HUDEP-2 (cell line): ENCODE data around the gene TUT4.

Experiments used
- DNase-seq, 76 experiments: peaks; one replicate each; lab custom pipeline; 2025; ENCODE audit not compliant: unreplicated experiment in 76 of 76; lab: John Stamatoyannopoulos, UW

TUT4 gene

DNA sequence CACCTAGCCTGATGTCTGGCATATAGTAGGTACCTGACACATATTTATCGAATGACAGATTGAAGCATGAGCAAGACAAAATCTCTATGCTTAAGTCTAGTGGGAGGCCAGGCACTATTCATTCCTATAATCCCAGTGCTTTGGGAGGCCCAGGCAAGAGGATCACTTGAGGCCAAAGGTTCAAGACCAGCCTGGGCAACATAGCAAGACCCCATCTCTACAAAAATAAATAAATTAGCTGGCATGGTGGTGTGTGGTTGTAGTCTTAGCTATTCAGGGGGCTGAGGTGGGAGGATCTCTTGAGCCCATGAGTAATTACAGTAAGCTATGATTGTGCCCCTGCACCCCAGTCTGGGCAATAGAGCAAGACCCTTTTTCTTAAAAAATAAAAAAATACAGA, 23.2 kb upstream of the TUT4 start:
- no peak for DNase-seq

DNA sequence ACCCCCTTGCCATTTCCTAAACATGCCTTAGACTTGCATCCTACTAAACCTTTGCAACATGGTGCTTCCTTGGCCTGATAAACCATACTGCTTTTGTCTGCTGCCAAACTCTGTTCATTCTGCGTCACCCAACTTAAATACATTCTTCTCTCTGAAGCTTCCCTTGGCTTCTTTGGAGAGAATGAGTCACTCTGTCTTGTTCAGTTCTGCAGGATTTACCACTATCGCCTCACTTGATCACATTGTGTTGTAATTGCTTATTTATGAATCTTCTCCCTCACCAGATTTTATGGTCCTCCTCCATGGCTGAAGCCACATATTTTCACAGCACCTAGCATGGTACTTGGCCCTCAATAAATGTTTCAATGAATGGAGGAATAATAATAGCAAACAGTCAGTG, 21.7 kb upstream of the TUT4 start:
- DNase-seq, result peak in 5 of 76 experiments; percentile 1 to 19 (median 3)

GRCh38 chr1:52572387-52572786, 19.5 kb upstream of the TUT4 start:
- no peak for DNase-seq

- DNase-seq, result peak in 1 of 76 experiments; percentile 4
Measured at GRCh38 chr1:52571783-52572182, 18.9 kb upstream of the TUT4 start.

DNA sequence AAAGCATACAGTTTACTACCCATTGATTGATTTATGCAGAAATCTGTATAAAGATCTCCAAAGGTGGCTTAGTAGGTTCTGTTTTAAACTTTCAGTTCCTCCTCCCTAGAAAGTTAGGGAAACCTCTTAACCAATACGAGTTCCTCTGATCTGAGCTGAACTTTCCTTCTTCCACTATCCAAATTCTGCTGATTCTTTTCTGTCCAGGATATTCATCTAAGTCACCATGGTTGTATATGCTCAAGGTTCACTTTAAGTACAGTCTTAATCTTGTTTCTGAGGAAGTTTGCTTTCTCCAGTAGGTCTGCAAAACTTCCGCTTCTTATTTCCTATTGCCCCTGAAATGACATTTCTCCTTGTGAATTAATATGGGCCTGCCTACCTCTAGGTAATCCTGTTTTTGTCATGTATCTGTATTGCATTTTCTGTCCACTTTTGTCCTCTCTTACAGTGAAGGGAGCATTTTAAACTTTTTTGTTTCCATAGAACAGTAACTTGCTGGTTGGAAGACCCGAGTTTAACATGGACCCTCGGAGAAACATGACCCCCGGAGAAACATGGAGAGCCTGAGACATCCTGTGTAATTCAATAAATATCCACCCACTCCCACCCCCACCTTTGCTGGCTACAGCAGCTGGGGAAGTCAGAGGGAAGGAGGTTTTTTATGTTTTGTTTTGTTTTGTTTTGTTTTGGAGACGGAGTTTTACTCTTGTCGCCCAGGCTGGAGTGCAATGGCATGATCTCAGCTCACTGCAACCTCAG, 16.7 kb upstream of the TUT4 start:
- no peak for DNase-seq

DNA sequence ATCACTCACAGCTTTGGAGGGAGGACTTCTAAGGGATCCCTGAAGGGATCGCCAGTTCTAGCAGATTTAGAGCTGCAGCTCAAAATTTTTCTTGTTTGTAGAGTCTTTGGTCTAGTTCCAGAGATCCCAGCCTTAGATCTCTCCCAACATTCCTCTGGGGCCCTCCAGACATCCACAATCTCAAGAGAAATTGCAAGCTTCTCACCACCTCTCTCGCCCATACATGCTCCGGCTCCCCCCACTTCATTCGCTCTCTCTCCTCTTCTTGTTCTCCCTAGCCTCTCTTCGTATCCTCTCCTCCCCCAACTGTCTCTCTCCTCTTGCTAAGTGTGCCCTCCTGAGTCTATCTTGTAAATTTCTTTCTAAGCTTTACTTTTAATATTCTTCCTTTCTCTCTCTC, 15.1 kb upstream of the TUT4 start:
- DNase-seq, result no peak

DNA sequence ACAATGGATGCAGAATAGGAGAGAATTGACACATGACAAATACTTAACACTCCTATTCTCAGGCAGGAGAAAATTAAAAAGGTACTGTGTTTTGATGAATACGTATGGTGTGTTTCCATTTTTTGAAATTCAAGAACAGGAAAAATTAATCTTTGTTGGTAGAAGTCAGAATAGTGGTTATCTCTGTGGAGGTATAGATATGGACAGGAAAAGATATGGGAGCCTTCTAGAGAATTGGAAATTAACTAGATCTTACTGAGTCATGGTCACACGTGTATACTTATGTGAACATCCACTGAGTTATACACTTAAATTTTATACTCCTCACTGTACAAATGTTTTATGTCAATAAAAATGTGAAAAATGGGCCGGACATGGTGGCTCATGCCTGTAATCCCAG, 9.9 kb upstream of the TUT4 start:
- DNase-seq, result no peak

DNA sequence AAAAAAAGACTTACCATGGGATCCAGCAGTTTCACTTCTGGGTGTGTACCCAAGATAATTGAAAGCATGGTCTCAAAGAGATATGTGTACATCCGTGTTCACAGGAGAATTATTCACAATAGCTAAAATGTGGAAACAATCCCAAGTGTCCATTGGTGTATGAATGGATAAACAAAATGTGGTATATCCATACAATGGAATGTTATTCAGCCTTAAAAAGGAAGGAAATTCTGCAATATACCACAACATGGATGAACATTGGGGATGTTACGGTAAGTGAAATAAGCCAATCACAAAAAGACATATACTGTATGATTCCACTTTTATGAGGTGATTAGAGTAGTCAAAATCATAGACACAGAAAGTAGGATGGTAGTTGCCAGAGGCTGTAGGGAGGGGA, 7.0 kb upstream of the TUT4 start:
- no peak for DNase-seq

- DNase-seq, result no peak
Measured at GRCh38 chr1:52558941-52559340, 6.0 kb upstream of the TUT4 start.

DNA sequence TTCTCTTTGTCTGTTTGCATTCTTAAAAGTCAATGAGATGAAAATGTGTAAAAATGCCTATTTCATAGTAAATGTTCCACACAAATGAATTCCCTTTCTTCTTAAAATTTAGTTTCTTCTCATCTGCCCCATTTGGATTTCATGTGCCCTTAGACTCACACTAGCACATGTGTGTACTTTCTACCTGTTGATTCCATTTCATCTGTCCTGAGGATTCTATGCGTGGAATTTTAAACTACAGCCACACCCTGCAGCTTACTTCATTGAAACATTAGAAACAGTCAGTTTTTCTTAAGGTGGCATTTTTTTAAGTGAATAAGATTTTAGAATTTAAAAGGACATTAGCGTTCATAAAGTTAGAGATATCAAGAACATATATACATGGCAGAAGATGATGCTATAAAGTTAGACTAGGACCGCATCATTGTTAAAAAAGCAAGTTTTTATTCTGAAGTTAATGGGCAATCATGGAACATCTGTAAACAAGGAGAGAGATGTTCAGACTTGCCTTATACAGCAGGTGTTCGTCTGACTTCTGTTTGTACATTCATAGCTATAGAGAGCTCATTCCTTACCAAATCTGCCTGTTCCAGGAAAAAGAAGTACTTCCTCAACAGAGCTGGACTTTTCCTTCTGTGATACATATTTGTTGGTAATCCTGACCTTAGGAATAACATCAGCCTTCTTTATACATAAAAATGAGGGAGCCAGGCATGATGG, 3.9 kb upstream of the TUT4 start:
- DNase-seq, result no peak

DNA sequence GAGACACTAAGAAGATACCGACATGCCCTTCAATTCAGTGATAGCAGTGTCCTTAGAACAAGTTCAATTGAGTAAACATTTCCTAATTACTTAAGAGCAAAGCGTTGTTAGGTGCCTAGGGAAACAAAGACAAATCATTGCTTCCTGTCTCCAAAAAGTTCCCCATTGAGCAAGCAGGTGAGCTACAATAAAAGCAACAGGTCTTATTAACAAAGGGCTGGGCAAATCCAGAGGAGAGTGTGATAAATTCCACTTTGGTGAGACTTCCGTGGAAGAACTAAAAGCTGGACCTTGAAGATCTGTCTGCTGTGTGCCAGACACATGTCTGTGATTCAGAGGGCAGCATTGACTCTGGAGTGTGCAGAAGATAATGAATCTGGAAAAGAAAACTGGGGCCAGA, 1.9 kb upstream of the TUT4 start:
- DNase-seq, result no peak

- DNase-seq, result no peak
Measured at GRCh38 chr1:52554267-52554640, 1.4 kb upstream of the TUT4 start.

DNA sequence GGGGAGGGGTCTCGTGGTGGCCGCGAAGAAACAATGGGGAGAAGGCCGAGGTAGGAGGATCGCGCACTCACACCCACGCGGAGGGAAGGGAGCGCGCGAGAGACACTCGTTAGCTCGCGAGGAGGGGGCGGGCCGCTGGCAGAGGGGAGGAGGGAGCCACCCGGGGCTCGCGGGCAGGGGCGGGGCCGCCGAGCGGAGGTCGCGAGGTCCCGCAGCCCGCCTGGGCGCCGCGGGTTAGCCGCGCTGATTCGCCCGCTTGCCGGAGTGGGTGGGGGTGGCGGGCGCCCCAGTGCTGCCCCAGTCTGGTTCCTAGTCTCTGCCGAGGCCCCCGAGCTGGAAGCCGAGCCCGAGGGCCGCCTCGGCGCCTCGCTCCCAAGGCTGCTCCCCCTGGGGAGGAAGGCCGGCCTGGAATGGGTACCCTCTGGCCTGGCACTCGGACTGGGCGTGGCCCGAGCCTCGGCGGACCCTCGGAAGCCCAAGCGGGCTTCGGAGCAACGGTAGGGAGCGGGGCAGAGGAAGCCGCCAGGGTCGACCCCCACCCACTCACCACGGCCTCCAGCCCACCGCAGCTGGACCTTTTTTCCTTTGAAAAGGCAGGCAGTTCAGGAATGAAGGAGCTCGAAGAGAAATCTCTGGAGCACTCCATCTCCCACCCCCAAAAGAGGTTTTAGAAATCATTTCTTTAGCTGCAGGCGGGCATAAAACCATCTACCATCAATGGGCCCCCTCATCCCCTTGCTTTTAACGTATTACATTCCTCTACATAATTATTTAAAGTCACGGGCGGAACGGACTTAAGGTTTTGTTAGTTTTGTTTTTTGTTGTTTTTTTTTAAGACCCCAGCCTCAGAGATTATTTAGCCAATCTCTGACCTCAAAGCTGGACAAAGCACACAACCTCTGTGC, 722 bp upstream of the TUT4 start:
- peak in 41 of 76 experiments; percentile 6 to 57 (median 36) for DNase-seq

- DNase-seq, result peak in 9 of 76 experiments; percentile 4 to 32 (median 13)
Measured at GRCh38 chr1:52552236-52552504, 722 bp downstream of the TUT4 start.

- DNase-seq, result peak in 2 of 76 experiments; percentile 2 to 5
Measured at GRCh38 chr1:52551507-52552235, 1.2 kb downstream of the TUT4 start.

- peak in 10 of 76 experiments; percentile 1 to 20 (median 6) for DNase-seq
Measured at GRCh38 chr1:52550447-52550846, 2.4 kb downstream of the TUT4 start.

- no peak for DNase-seq
Measured at GRCh38 chr1:52549267-52549666, 3.6 kb downstream of the TUT4 start.

DNA sequence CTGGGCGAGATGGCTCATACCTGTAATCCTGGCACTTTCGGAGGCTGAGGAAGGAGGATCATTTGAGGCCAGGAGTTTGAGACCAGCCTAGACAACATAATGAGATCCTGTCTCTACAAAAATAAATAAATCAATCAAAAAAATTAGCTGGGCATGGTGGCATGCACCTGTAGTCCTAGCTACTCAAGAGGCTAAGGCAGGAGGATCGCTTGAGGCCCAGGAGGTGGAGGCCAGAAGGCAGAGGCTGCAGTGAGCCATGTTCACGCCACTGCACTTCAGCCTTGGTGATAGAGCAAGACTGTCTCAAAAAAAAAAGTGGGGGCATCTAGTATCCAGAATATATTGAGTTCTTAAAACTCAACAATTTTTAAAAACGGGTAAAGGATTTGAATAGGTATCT, 6.0 kb downstream of the TUT4 start:
- no peak for DNase-seq

- DNase-seq, result no peak
Measured at GRCh38 chr1:52544665-52545525, 8.0 kb downstream of the TUT4 start.
